Uterus (tissue), 4 donors: ENCODE measurements around the gene CHORDC1. TPM values are rescaled to one million over a fixed set of nuclear protein-coding genes. Genes with fewer than 3 reads are reported as not detected.
"Not testable (repeated sequence)": the region's sequence is repeated elsewhere in the genome, so short reads cannot be mapped to it uniquely, and the experiment has no call there.

ENCODE experiments used
- DNase-seq, 2 donors: peaks; one replicate each; pipeline ENCODE4 v3.0.0-alpha.2; 2019 to 2020
- H3K27ac ChIP-seq, 2 donors: fragments of 200-600 bp; sonication (generic); 1 replicate in 1 of 2; 2 replicates in 1 of 2; pipeline ENCODE4 v1.5.1; 2016 to 2018
- H3K27me3 ChIP-seq, 2 donors: fragments of 200-600 bp; sonication (generic); one replicate each; pipeline ENCODE4 v1.5.1; 2018 to 2019; ENCODE audit warnings: control low read depth in 1 of 2
- H3K36me3 ChIP-seq, 2 donors: fragments of 200-600 bp; sonication (generic); one replicate each; pipeline ENCODE4 v1.5.1; 2019; ENCODE audit warnings: control low read depth in 1 of 2
- H3K4me1 ChIP-seq, 2 donors: fragments of 200-600 bp; sonication (generic); one replicate each; pipeline ENCODE4 v1.5.1; 2018 to 2019; ENCODE audit warnings: control low read depth in 1 of 2
- H3K4me3 ChIP-seq, 2 donors: fragments of 200-600 bp; sonication (generic); 1 replicate in 1 of 2; 2 replicates in 1 of 2; pipeline ENCODE4 v1.5.1; 2018 to 2019; ENCODE audit warnings: mild to moderate bottlenecking in 1 of 2
- H3K9me3 ChIP-seq, 2 donors: fragments of 200-600 bp; sonication (generic); one replicate each; pipeline ENCODE4 v1.5.1; 2019; ENCODE audit warnings: control low read depth in 1 of 2
- CTCF ChIP-seq, 4 experiments: fragments of 200-600 bp in 2 of 4; fragments of 450-650 bp in 2 of 4; sonication (generic) in 2 of 4; IDR thresholded peaks; one replicate each; pipeline ENCODE4 v1.5.1; 2016 to 2019; ENCODE audit warnings: antibody characterized with exemption in 4 of 4, mild to moderate bottlenecking in 2 of 4, moderate library complexity in 1 of 4
- POLR2A ChIP-seq, 2 donors: fragments of 450-650 bp; IDR thresholded peaks; one replicate each; pipeline ENCODE4 v1.6.1; 2016; ENCODE audit warnings: antibody characterized with exemption in 2 of 2, mild to moderate bottlenecking in 1 of 2, moderate library complexity in 1 of 2
- intact Hi-C: fragments of 100-400 bp; cut with DNase I; formaldehyde crosslinking; loops from one replicate; pipeline ENCODE4 v1.15.1; 2023; ENCODE audit warnings: low total_unique reads
- total RNA-seq, 4 donors: library from RNA; depleted of rRNA in 3 of 4; stranded (reverse); fragments of >200 nt in 3 of 4; gene quantifications; one replicate each; pipeline versions ENCODE4 v1.1.0 to v1.2.4, GENCODE V29; 2014 to 2023
- donor health status: DM: yes; HTN: yes; CAD: no.

CHORDC1 gene
- total RNA-seq, 4 donors from 2014 or later = 23.5 to 373 (median 58.7) TPM

- no peak for DNase-seq
- no peak overlapping the region for H3K27ac ChIP-seq
- no peak overlapping the region for H3K4me3 ChIP-seq
- TF ChIP-seq CTCF (IDR thresholded peaks at IDR 0.05) = no peak
- no peaks in the 10 kb centered on the region for H3K9me3 ChIP-seq
- intact Hi-C loops = no loop called here
- no peaks in the 10 kb centered on the region for H3K27me3 ChIP-seq
- no peaks in the 10 kb centered on the region for H3K4me1 ChIP-seq
- H3K36me3 ChIP-seq = no peaks in the 10 kb centered on the region
Measured at GRCh38 chr11:90171359-90171758, 51.5 kb downstream of the CHORDC1 start.

GRCh38 chr11:90168571-90168970 is 54.3 kb downstream of the CHORDC1 start:
- Histone ChIP-seq H3K9me3 (no peaks in the 10 kb centered on the region), H3K27me3 (no peaks in the 10 kb centered on the region), H3K4me1 (no peaks in the 10 kb centered on the region), H3K36me3 (no peaks in the 10 kb centered on the region), H3K4me3 (no peak overlapping the region), H3K27ac (no peak overlapping the region)
- intact Hi-C loops = no loop called here
- TF ChIP-seq CTCF (IDR thresholded peaks at IDR 0.05) = no peak
- TF ChIP-seq POLR2A (IDR thresholded peaks at IDR 0.05) = no peak
- DNase-seq = no peak

GRCh38 chr11:90167704-90168103 is 55.1 kb downstream of the CHORDC1 start:
- H3K27me3 ChIP-seq, H3K27ac ChIP-seq, DNase-seq, H3K4me3 ChIP-seq, H3K36me3 ChIP-seq, H3K4me1 ChIP-seq, intact Hi-C loops, H3K9me3 ChIP-seq: not testable (repeated sequence)

- H3K9me3 ChIP-seq, DNase-seq, H3K4me1 ChIP-seq, H3K27ac ChIP-seq, H3K4me3 ChIP-seq, intact Hi-C loops, H3K27me3 ChIP-seq, H3K36me3 ChIP-seq: not testable (repeated sequence)
Measured at GRCh38 chr11:90166982-90167573, 55.8 kb downstream of the CHORDC1 start.

Other genes with a start within 250 kb of the CHORDC1 start
- gene TRIM49C, start 191.9 kb downstream of the CHORDC1 start, total RNA-seq = not detected
- not detected for gene UBTFL1, start 137.1 kb downstream of the CHORDC1 start, total RNA-seq
- gene NAALAD2, start 88.4 kb downstream of the CHORDC1 start, total RNA-seq = 10 to 100 TPM in 2 of 4 donors, 1 to 10 TPM in 2; 3.5 to 74.8 (median 10.4) TPM